K562 (cell line): ENCODE measurements around the gene SOCS6. TPM values are rescaled to one million over a fixed set of nuclear protein-coding genes. Genes with fewer than 3 reads are reported as not detected.

Source experiments
- ATAC-seq: fragments of 200-7000 bp; cut with Tn5 transposase; 3 replicates; pipeline ENCODE4 v1.9.1; 2020; ENCODE audit warnings: moderate library complexity
- BruUV-seq: library from RNA; stranded (reverse); fragments of 400-500 nt; replicated peaks from 2 replicates; lab custom pipeline; 2021; lab: Mats Ljungman, UMichigan
- CTCF ChIA-PET: fragments of 300-600 bp; formaldehyde crosslinking; extraction: SDS; loops from one replicate; lab custom pipeline; 2021; ENCODE audit warnings: low intra/inter-chr PET ratio; lab: Yijun Ruan, JAX
- POLR2A ChIA-PET: fragments of 300-600, 350-650 bp; sonication (Branson Sonifier 250); formaldehyde crosslinking; extraction: SDS; loops from one replicate; lab custom pipeline; 2021; ENCODE audit warnings: antibody characterized with exemption, inconsistent platforms; lab: Yijun Ruan, JAX
- DNase-seq, 4 experiments: peaks; one replicate each; pipeline versions ENCODE4 v3.0.0 to v3.0.0-alpha.2; 2011 to 2018; ENCODE audit warnings: low spot score in 3 of 4, mixed read lengths in 3 of 4; ENCODE audit errors: extremely low read depth in 1 of 4
- FAIRE-seq: peaks from 2 replicates; lab custom pipeline; 2011; peaks lifted over from hg19 to GRCh38; lab: Jason Lieb, UNC
- H2AFZ ChIP-seq: 2 replicates; pipeline ENCODE4 v1.6.0; 2011; ENCODE audit warnings: low read depth, low read length, control low read depth, inconsistent platforms
- H3K27ac ChIP-seq: fragments of 200-600 bp; 3 replicates; pipeline ENCODE4 v1.8.0; 2011; ENCODE audit warnings: low read depth, mild to moderate bottlenecking, control low read depth, inconsistent platforms, low read length, moderate library complexity, mixed read lengths; ENCODE audit errors: extremely low read depth
- H3K27me3 ChIP-seq, 2 experiments: fragments of 300-600 bp in 1 of 2; 2 replicates in 1 of 2; 3 replicates in 1 of 2; pipeline versions ENCODE4 v1.6.0 to v1.8.0; 2011; ENCODE audit warnings: inconsistent platforms in 2 of 2, low read length in 2 of 2, mild to moderate bottlenecking in 1 of 2, mixed read lengths in 1 of 2, moderate library complexity in 1 of 2; ENCODE audit not compliant: control insufficient read depth in 2 of 2, insufficient read depth in 2 of 2
- H3K36me3 ChIP-seq: fragments of 300-600 bp; 3 replicates; pipeline ENCODE4 v1.8.0; 2011; ENCODE audit warnings: mild to moderate bottlenecking, low read length, inconsistent platforms; ENCODE audit not compliant: control insufficient read depth, insufficient read depth
- H3K4me1 ChIP-seq, 2 experiments: fragments of 200-600 bp in 1 of 2; replicated peaks in 1 of 2; 2 replicates in 1 of 2; 3 replicates in 1 of 2; pipeline versions ENCODE4 v1.5.1 to v1.8.0; 2011; ENCODE audit warnings: inconsistent platforms in 2 of 2, low read length in 2 of 2, mild to moderate bottlenecking in 1 of 2, mixed read lengths in 1 of 2, moderate library complexity in 1 of 2; ENCODE audit not compliant: control insufficient read depth in 2 of 2, insufficient read depth in 2 of 2
- H3K4me2 ChIP-seq: 2 replicates; pipeline ENCODE4 v1.6.1; 2011; ENCODE audit warnings: low read length, control low read depth, inconsistent platforms, mixed read lengths; ENCODE audit not compliant: insufficient read depth
- H3K4me3 ChIP-seq: fragments of 200-600 bp; sonication (generic), shearing (Covaris generic); 2 replicates; pipeline ENCODE4 v1.5.1; 2016; ENCODE audit warnings: control low read depth, inconsistent platforms
- H3K79me2 ChIP-seq: fragments of 200-600 bp; 3 replicates; pipeline ENCODE4 v1.8.0; 2011; ENCODE audit warnings: low read length, inconsistent platforms; ENCODE audit not compliant: control insufficient read depth, insufficient read depth
- H3K9ac ChIP-seq, 2 experiments: 2 replicates each; pipeline versions ENCODE4 v1.6.0 to v1.6.1; 2011; ENCODE audit warnings: low read depth in 2 of 2, low read length in 2 of 2, control low read depth in 1 of 2, inconsistent platforms in 1 of 2, mild to moderate bottlenecking in 1 of 2, mixed read lengths in 1 of 2; ENCODE audit not compliant: insufficient read depth in 1 of 2
- H3K9me1 ChIP-seq: one replicate; pipeline ENCODE4 v1.6.0; 2011; ENCODE audit warnings: inconsistent platforms, mild to moderate bottlenecking, low read length, moderate library complexity; ENCODE audit not compliant: control insufficient read depth, insufficient read depth
- H3K9me3 ChIP-seq: replicated peaks from 2 replicates; pipeline ENCODE4 v1.5.1; 2011; ENCODE audit warnings: low read depth, low read length, inconsistent platforms; ENCODE audit not compliant: control insufficient read depth, insufficient read depth
- H4K20me1 ChIP-seq: replicated peaks from 2 replicates; pipeline ENCODE4 v1.6.1; 2011; ENCODE audit warnings: low read length, inconsistent platforms, mixed read lengths; ENCODE audit not compliant: control insufficient read depth, insufficient read depth
- ARNT ChIP-seq, 2 experiments: fragments of 450-650 bp; IDR thresholded peaks; 2 replicates each; pipeline ENCODE4 v1.6.1; 2016; ENCODE audit warnings: mild to moderate bottlenecking in 1 of 2
- FOXM1 ChIP-seq, 2 experiments: fragments of 450-650 bp in 1 of 2; sonication (generic) in 1 of 2; formaldehyde crosslinking in 1 of 2; IDR thresholded peaks; 2 replicates each; pipeline versions ENCODE4 v1.6.1 to v1.9.0; 2017 to 2022; ENCODE audit warnings: low read depth in 2 of 2, mild to moderate bottlenecking in 2 of 2, missing genetic modification reagents in 1 of 2, moderate library complexity in 1 of 2
- GATA2 ChIP-seq: sonication (generic); formaldehyde crosslinking; IDR thresholded peaks from 2 replicates; pipeline ENCODE4 v1.4.0; 2020; ENCODE audit warnings: mild to moderate bottlenecking, missing genetic modification reagents
- HDAC2 ChIP-seq: fragments of 450-650 bp; IDR thresholded peaks from 2 replicates; pipeline ENCODE4 v1.6.1; 2016; ENCODE audit warnings: mild to moderate bottlenecking
- MAFK ChIP-seq: IDR thresholded peaks from 2 replicates; pipeline ENCODE4 v1.6.1; 2011; ENCODE audit warnings: low read length, improper control_type of control experiment
- RUNX1 ChIP-seq: sonication (generic); IDR thresholded peaks from 2 replicates; pipeline ENCODE4 v1.6.1; 2016; ENCODE audit warnings: antibody characterized with exemption, low read depth
- SNRNP70 ChIP-seq: fragments of 200-400 bp; formaldehyde crosslinking; optimal IDR thresholded peaks from 2 replicates; pipeline ENCODE3; 2017; ENCODE audit warnings: low read depth, low read length
- SPI1 ChIP-seq: IDR thresholded peaks from 2 replicates; pipeline ENCODE4 v1.6.1; 2011; ENCODE audit warnings: low read depth, low read length, control low read depth, borderline replicate concordance
- SREBF1 ChIP-seq: fragments of 150-350 bp; IDR thresholded peaks from 2 replicates; pipeline ENCODE4 v1.6.1; 2014; ENCODE audit warnings: antibody characterized with exemption, low read depth, low read length, borderline replicate concordance
- TAL1 ChIP-seq: fragments of 450-650 bp; IDR thresholded peaks from 2 replicates; pipeline ENCODE4 v1.6.1; 2016; ENCODE audit warnings: mild to moderate bottlenecking
- ZFX ChIP-seq: sonication (generic); formaldehyde crosslinking; IDR thresholded peaks from 2 replicates; pipeline ENCODE4 v1.8.0; 2022; ENCODE audit warnings: mild to moderate bottlenecking, missing genetic modification reagents, moderate library complexity
- ZKSCAN1 ChIP-seq: fragments of 150-350 bp; IDR thresholded peaks from 2 replicates; pipeline ENCODE4 v1.6.1; 2016; ENCODE audit warnings: low read depth, low read length
- ZNF133 ChIP-seq: fragments of 250-450 bp; sonication (Bioruptor Pico); IDR thresholded peaks from 2 replicates; pipeline ENCODE4 v1.4.0; 2020; ENCODE audit warnings: mild to moderate bottlenecking
- ZNF143 ChIP-seq: sonication (generic); formaldehyde crosslinking; IDR thresholded peaks from 2 replicates; pipeline ENCODE4 v1.9.0; 2022; ENCODE audit warnings: mild to moderate bottlenecking, missing genetic modification reagents
- ZNF311 ChIP-seq: fragments of 250-450 bp; sonication (Bioruptor Pico); IDR thresholded peaks from 2 replicates; pipeline ENCODE4 v1.4.0; 2020; ENCODE audit warnings: mild to moderate bottlenecking, moderate library complexity
- ZNF764 ChIP-seq: fragments of 250-450 bp; sonication (Bioruptor Pico); IDR thresholded peaks from 2 replicates; pipeline ENCODE4 v1.4.0; 2020; ENCODE audit warnings: low read depth, mild to moderate bottlenecking, moderate library complexity
- WGBS: fragments of 100-300 bp; shearing (Covaris generic); methylation state at CpG from one replicate; pipeline ENCODE4 v1.1.6; 2016; ENCODE audit warnings: low coverage, mixed read lengths; ENCODE audit not compliant: insufficient coverage; ENCODE audit errors: missing lambda C conversion rate; 5-methylcytosine and 5-hydroxymethylcytosine counted together
- in situ Hi-C: fragments of 300-500 bp; cut with MboI; formaldehyde crosslinking; loops from 4 replicates; pipeline ENCODE4 v1.15.0; 2018; ENCODE audit warnings: inconsistent platforms, mixed read lengths
- intact Hi-C: fragments of 100-400 bp; cut with micrococcal nuclease; formaldehyde crosslinking; loops from 2 replicates; pipeline ENCODE4 v1.14.2; 2022
- polyA plus RNA-seq, 8 experiments: library from polyadenylated mRNA; depleted of rRNA in 4 of 8; stranded (reverse) in 5 of 8; unstranded in 3 of 8; fragments of >200 nt; fragmentation: Nextera tagmentation in 2 of 8; fragmentation: Illumina TruSeq in 1 of 8; extraction: Ambion mirVana in 2 of 8; extraction: Trizol in 1 of 8; gene quantifications; 2 replicates each; pipeline versions ENCODE4 v1.2.1 to v1.2.3, GENCODE V29; 2011 to 2014; ENCODE audit warnings: inconsistent platforms in 1 of 8, missing spikeins in 1 of 8
- total RNA-seq, 7 experiments: library from RNA; depleted of rRNA in 6 of 7; stranded (reverse); fragments of >200 nt in 6 of 7; fragmentation: Illumina TruSeq in 2 of 7; extraction: Trizol in 2 of 7; gene quantifications; 2 replicates each; pipeline versions ENCODE4 v1.2.1 to v1.2.3, GENCODE V29; 2011 to 2021; ENCODE audit warnings: low replicate concordance in 1 of 7
- TF ChIP-seq, protein P1 (sequence below): sonication (generic); formaldehyde crosslinking; IDR thresholded peaks from 2 replicates; pipeline ENCODE4 v1.9.0; 2022; ENCODE audit warnings: mild to moderate bottlenecking, missing genetic modification reagents
- TF ChIP-seq, protein P2 (sequence below): sonication (generic); formaldehyde crosslinking; IDR thresholded peaks from 2 replicates; pipeline ENCODE4 v1.8.0; 2022; ENCODE audit warnings: missing genetic modification reagents, mild to moderate bottlenecking, borderline replicate concordance

Gene SOCS6
- total and polyA plus RNA-seq, 9 of the 15 experiments (the other 6 are each of a cell fraction or from before 2014, with no cell fraction given): 2.5 to 7.1 (median 5.6) TPM

DNA sequence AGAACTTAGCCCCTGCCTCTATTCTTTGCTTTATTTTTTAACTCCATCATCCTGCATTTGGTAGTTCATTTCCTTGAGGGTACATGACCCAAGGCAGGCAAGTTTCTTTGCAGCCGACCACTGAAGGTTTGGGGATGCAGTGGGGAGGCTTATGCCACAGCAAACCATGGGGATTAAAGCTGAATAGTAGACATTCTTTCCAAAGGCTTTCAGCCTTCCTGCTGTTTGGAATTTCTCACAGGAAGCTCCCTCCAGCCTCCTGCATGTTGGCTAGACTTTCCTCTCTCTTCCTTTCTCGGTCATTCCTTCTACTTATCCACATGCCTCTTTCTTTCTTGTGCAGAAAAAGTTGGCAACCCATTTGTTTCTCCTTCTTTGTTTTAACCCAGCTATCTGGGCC, 77.3 kb downstream of the SOCS6 start:
- no peaks in the 10 kb centered on the region for H3K9me1 ChIP-seq
- POLR2A ChIA-PET: interaction anchor here (0.6 kb wide), 1 partner anchor 98 kb away, joined by 3 read pairs; no protein-coding TSS in a partner anchor
- DNase-seq: no peak
- no TSS peak for BruUV-seq
- no peaks in the 10 kb centered on the region for H3K79me2 ChIP-seq
- FAIRE-seq: no peak
- H3K9ac ChIP-seq: no peak overlapping the region
- H3K4me2 ChIP-seq: no peak overlapping the region
- no peak for ATAC-seq
- no peak overlapping the region for H3K27ac ChIP-seq
- intact Hi-C loops: loop anchor here (10.0 kb wide), 1 partner anchor 71 kb away; no protein-coding TSS in a partner anchor
- H3K36me3 ChIP-seq: no peaks in the 10 kb centered on the region
- in situ Hi-C loops: no loop called here
- 20% methylated on average over 1 of the region's 2 CpGs for WGBS
- TF ChIP-seq SNRNP70 (no peak), SREBF1 (no peak), ZNF764 (CRISPR knock-in tag) (no peak)
- no peak overlapping the region for H2AFZ ChIP-seq
- CTCF ChIA-PET: no interaction called here
- H3K27me3 ChIP-seq: no peaks in the 10 kb centered on the region
- no peaks in the 10 kb centered on the region; the same call in 1 of the 2 replicates for H4K20me1 ChIP-seq
- no peaks in the 10 kb centered on the region for H3K9me3 ChIP-seq
- H3K4me3 ChIP-seq: no peak overlapping the region
- no peaks in the 10 kb centered on the region; a peak in 1 of 5 replicates for H3K4me1 ChIP-seq

- intact Hi-C loops: loop anchor here (10.0 kb wide), 1 partner anchor 72 kb away; no protein-coding TSS in a partner anchor
- H3K36me3 ChIP-seq: no peaks in the 10 kb centered on the region
- no peaks in the 10 kb centered on the region for H3K9me3 ChIP-seq
- no peak overlapping the region for H2AFZ ChIP-seq
- H4K20me1 ChIP-seq: no peaks in the 10 kb centered on the region; the same call in 1 of the 2 replicates
- no peaks in the 10 kb centered on the region for H3K79me2 ChIP-seq
- no peak overlapping the region for H3K4me2 ChIP-seq
- H3K27me3 ChIP-seq: no peaks in the 10 kb centered on the region
- no peaks in the 10 kb centered on the region; a peak in 1 of 5 replicates for H3K4me1 ChIP-seq
- no peak overlapping the region for H3K9ac ChIP-seq
- FAIRE-seq (no peak), ATAC-seq (no peak), DNase-seq (no peak)
- POLR2A ChIA-PET: interaction anchor here (0.6 kb wide), 1 partner anchor 97 kb away, joined by 3 read pairs; no protein-coding TSS in a partner anchor
- no peak overlapping the region for H3K27ac ChIP-seq
- CTCF ChIA-PET: no interaction called here
- no TSS peak for BruUV-seq
- in situ Hi-C loops: no loop called here
- H3K9me1 ChIP-seq: no peaks in the 10 kb centered on the region
- WGBS: 22% methylated on average over 7 of the region's 7 CpGs
- H3K4me3 ChIP-seq: no peak overlapping the region
- TF ChIP-seq SPI1 (no peak), RUNX1 (no peak), ZKSCAN1 (no peak), FOXM1 (IDR thresholded peaks at IDR 0.05; ENCODE audit: low read depth) (no peak), FOXM1 (CRISPR knock-in tag; IDR thresholded peaks at IDR 0.05; ENCODE audit: low read depth) (no peak), GATA2 (CRISPR knock-in tag) (no peak), ZNF133 (CRISPR knock-in tag) (no peak), ARNT (IDR thresholded peaks at IDR 0.05) (no peak), ZNF311 (CRISPR knock-in tag) (no peak), HDAC2 (no peak), ZFX (CRISPR knock-in tag) (no peak), TAL1 (no peak), ZNF143 (no peak), MAFK (no peak)
- TF ChIP-seq, protein P1, sequence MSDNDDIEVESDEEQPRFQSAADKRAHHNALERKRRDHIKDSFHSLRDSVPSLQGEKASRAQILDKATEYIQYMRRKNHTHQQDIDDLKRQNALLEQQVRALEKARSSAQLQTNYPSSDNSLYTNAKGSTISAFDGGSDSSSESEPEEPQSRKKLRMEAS (CRISPR knock-in tag): no peak
- TF ChIP-seq, protein P2, sequence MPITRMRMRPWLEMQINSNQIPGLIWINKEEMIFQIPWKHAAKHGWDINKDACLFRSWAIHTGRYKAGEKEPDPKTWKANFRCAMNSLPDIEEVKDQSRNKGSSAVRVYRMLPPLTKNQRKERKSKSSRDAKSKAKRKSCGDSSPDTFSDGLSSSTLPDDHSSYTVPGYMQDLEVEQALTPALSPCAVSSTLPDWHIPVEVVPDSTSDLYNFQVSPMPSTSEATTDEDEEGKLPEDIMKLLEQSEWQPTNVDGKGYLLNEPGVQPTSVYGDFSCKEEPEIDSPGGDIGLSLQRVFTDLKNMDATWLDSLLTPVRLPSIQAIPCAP (CRISPR knock-in tag): no peak
Observed at GRCh38 chr18:70366670-70367069, 77.8 kb downstream of the SOCS6 start.
